CD14-positive monocyte (primary cell): ENCODE results near the gene SLC39A9. TPM values are rescaled to one million over a fixed set of nuclear protein-coding genes. Genes with fewer than 3 reads are reported as not detected.

ENCODE experiments used
- DNase-seq, 3 donors: peaks; one replicate each; pipeline ENCODE4 v3.0.0-alpha.2; 2011 to 2022
- H2AFZ ChIP-seq: 2 replicates; pipeline ENCODE4 v1.6.0; 2012; ENCODE audit warnings: mild to moderate bottlenecking, low read depth, low read length, inconsistent platforms; ENCODE audit not compliant: insufficient read depth, poor library complexity, severe bottlenecking
- H3K27ac ChIP-seq, 2 donors: 1 replicate in 1 of 2; 2 replicates in 1 of 2; pipeline ENCODE4 v1.5.1; 2012 to 2013; ENCODE audit warnings: low read length in 2 of 2, control low read depth in 1 of 2, inconsistent platforms in 1 of 2, low read depth in 1 of 2, mild to moderate bottlenecking in 1 of 2
- H3K27me3 ChIP-seq, 2 donors: one replicate each; pipeline versions ENCODE4 v1.6.0 to v1.6.1; 2011 to 2013; ENCODE audit warnings: low read length in 2 of 2; ENCODE audit not compliant: control insufficient read depth in 2 of 2, insufficient read depth in 2 of 2
- H3K36me3 ChIP-seq, 2 donors: replicated peaks in 1 of 2; 1 replicate in 1 of 2; 2 replicates in 1 of 2; pipeline versions ENCODE4 v1.5.1 to v1.6.1; 2012 to 2013; ENCODE audit warnings: low read length in 2 of 2, control low read depth in 1 of 2, inconsistent platforms in 1 of 2, mild to moderate bottlenecking in 1 of 2; ENCODE audit not compliant: insufficient read depth in 2 of 2, control insufficient read depth in 1 of 2
- H3K4me1 ChIP-seq, 2 donors: 1 replicate in 1 of 2; 2 replicates in 1 of 2; pipeline versions ENCODE4 v1.5.1 to v1.6.1; 2012 to 2013; ENCODE audit warnings: low read length in 2 of 2, control low read depth in 1 of 2, inconsistent platforms in 1 of 2, mild to moderate bottlenecking in 1 of 2, moderate library complexity in 1 of 2; ENCODE audit not compliant: insufficient read depth in 2 of 2, control insufficient read depth in 1 of 2
- H3K4me2 ChIP-seq: replicated peaks from 2 replicates; pipeline ENCODE3; 2012; ENCODE audit warnings: low read length, moderate library complexity, mild to moderate bottlenecking; ENCODE audit not compliant: poor library complexity, severe bottlenecking; ENCODE audit errors: extremely low read depth
- H3K4me3 ChIP-seq, 3 experiments: fragments of 200-600 bp in 1 of 3; sonication (generic) in 1 of 3; replicated peaks in 1 of 3; 1 replicate in 2 of 3; 2 replicates in 1 of 3; pipeline ENCODE4 v1.5.1; 2011 to 2013; ENCODE audit warnings: low read length in 3 of 3, mild to moderate bottlenecking in 3 of 3, control low read depth in 2 of 3, low read depth in 2 of 3, inconsistent platforms in 1 of 3, moderate library complexity in 1 of 3
- H3K79me2 ChIP-seq: 2 replicates; pipeline ENCODE4 v1.6.0; 2012; ENCODE audit warnings: mild to moderate bottlenecking, control low read depth, inconsistent platforms, low read length, moderate library complexity; ENCODE audit not compliant: insufficient read depth
- H3K9ac ChIP-seq: 2 replicates; pipeline ENCODE4 v1.6.0; 2017; ENCODE audit warnings: low read length, mild to moderate bottlenecking; ENCODE audit not compliant: insufficient read depth, poor library complexity, severe bottlenecking
- H3K9me3 ChIP-seq, 2 donors: replicated peaks in 1 of 2; 1 replicate in 1 of 2; 2 replicates in 1 of 2; pipeline versions ENCODE4 v1.5.1 to v1.6.1; 2012 to 2013; ENCODE audit warnings: low read length in 2 of 2, control low read depth in 1 of 2; ENCODE audit not compliant: control insufficient read depth in 1 of 2, insufficient read depth in 1 of 2
- H4K20me1 ChIP-seq: 2 replicates; pipeline ENCODE4 v1.6.0; 2012; ENCODE audit warnings: mild to moderate bottlenecking, low read length, control low read depth, moderate library complexity; ENCODE audit not compliant: insufficient read depth
- H3K27ac Mint-ChIP-seq, 7 donors: one replicate each; pipeline ENCODE4 v1.8.0; 2020; ENCODE audit warnings: mild to moderate bottlenecking in 7 of 7, mixed read lengths in 7 of 7, moderate library complexity in 6 of 7, inconsistent platforms in 2 of 7
- H3K27me3 Mint-ChIP-seq, 3 donors: one replicate each; pipeline ENCODE4 v1.8.0; 2021 to 2022; ENCODE audit warnings: low read depth in 3 of 3, mild to moderate bottlenecking in 3 of 3, mixed read lengths in 3 of 3, moderate library complexity in 3 of 3, inconsistent platforms in 1 of 3
- H3K36me3 Mint-ChIP-seq, 2 donors: one replicate each; pipeline ENCODE4 v1.8.0; 2020; ENCODE audit warnings: mixed read lengths in 2 of 2, inconsistent platforms in 1 of 2, mild to moderate bottlenecking in 1 of 2
- H3K4me1 Mint-ChIP-seq: one replicate; pipeline ENCODE4 v1.8.0; 2020; ENCODE audit warnings: mild to moderate bottlenecking, mixed read lengths
- H3K4me3 Mint-ChIP-seq, 2 donors: one replicate each; pipeline ENCODE4 v1.8.0; 2020; ENCODE audit warnings: mild to moderate bottlenecking in 2 of 2, mixed read lengths in 2 of 2, moderate library complexity in 1 of 2
- H3K9me3 Mint-ChIP-seq, 7 donors: one replicate each; pipeline ENCODE4 v1.8.0; 2020 to 2022; ENCODE audit warnings: mixed read lengths in 7 of 7, mild to moderate bottlenecking in 6 of 7, moderate library complexity in 6 of 7, inconsistent platforms in 2 of 7
- WGBS: methylation state at CpG from one replicate; pipeline ENCODE4 v1.1.5; 2013; ENCODE audit warnings: missing lambda C conversion rate; ENCODE audit not compliant: insufficient coverage; 5-methylcytosine and 5-hydroxymethylcytosine counted together
- intact Hi-C, 2 donors: fragments of 100-400 bp; cut with micrococcal nuclease; formaldehyde crosslinking; loops; one replicate each; pipeline versions ENCODE4 v1.15.0 to v1.15.1; 2023
- polyA plus RNA-seq, 3 donors: library from polyadenylated mRNA; depleted of rRNA in 1 of 3; unstranded in 2 of 3; stranded (reverse) in 1 of 3; fragments of 300-500 nt in 2 of 3; fragments of >200 nt in 1 of 3; fragmentation: Illumina TruSeq in 2 of 3; gene quantifications; 1 replicate in 2 of 3; 2 replicates in 1 of 3; pipeline ENCODE4 v1.2.3, GENCODE V29; 2012 to 2021
- TF ChIP-seq, protein P1 (sequence below): fragments of 200-600 bp; IDR thresholded peaks from one replicate; pipeline ENCODE4 v1.8.0; 2022; ENCODE audit warnings: antibody characterized with exemption, mild to moderate bottlenecking

SLC39A9 gene
- polyA plus RNA-seq, 3 donors, result 28.6 to 44.2 (median 37.6) TPM

DNA sequence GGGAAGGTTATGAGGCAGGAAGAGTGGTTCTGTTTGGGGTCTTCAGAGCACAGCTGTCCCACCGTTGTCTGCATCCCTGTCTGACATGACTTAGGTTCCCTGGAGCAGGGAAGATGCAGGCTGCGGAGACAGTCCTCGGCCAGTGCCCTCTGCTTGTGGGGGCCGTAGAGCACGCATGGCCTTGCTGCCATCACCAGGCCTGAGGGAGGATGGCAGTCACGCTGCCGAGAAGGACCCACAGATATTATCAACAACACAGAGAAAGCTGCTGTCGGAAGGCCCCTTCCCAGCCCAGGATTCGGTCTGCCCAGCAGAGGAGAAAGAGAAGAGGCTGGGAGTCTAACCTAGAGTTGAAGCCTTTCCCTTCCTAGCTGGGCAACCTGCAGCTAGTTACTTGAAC, 35.4 kb upstream of the SLC39A9 start:
- intact Hi-C loops, result no loop called here
- H3K4me3 Mint-ChIP-seq, result no peak overlapping the region

DNA sequence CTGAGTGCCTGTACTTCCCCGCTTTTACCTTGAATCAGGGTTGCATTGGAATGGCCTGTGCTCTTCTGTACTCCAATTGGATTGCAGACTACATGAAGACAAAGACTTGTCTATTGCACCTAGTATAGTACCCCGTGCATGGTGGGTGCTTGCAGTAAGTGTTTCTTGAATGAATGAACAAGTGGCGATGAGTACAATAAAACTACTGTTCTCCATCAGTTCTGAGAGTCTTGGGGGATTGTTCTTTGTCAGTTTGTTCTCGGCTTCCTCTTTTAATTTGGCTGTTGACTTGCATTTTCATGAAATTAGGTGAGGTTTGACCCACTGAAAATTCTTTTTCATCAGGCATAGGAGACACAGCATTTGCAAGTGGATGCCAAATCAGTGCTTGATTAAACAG, 34.5 kb upstream of the SLC39A9 start:
- H3K4me1 Mint-ChIP-seq, result no peaks in the 10 kb centered on the region
- no peaks in the 10 kb centered on the region for H3K79me2 ChIP-seq
- H3K27ac Mint-ChIP-seq, result no peak overlapping the region
- no peaks in the 10 kb centered on the region for H3K9me3 Mint-ChIP-seq
- H4K20me1 ChIP-seq, result no peaks in the 10 kb centered on the region
- DNase-seq, result no peak
- peaks cover 2 to 5% (median 5%) of the 10 kb centered on the region in 3 donors for H3K27me3 Mint-ChIP-seq
- no peak overlapping the region for H3K9ac ChIP-seq
- intact Hi-C loops, result no loop called here
- WGBS, result 100% methylated on average over 1 of the region's 4 CpGs
- H3K27me3 ChIP-seq, result no peaks in the 10 kb centered on the region
- no peaks in the 10 kb centered on the region for H3K36me3 ChIP-seq
- H2AFZ ChIP-seq, result no peak overlapping the region
- TF ChIP-seq, protein P1, sequence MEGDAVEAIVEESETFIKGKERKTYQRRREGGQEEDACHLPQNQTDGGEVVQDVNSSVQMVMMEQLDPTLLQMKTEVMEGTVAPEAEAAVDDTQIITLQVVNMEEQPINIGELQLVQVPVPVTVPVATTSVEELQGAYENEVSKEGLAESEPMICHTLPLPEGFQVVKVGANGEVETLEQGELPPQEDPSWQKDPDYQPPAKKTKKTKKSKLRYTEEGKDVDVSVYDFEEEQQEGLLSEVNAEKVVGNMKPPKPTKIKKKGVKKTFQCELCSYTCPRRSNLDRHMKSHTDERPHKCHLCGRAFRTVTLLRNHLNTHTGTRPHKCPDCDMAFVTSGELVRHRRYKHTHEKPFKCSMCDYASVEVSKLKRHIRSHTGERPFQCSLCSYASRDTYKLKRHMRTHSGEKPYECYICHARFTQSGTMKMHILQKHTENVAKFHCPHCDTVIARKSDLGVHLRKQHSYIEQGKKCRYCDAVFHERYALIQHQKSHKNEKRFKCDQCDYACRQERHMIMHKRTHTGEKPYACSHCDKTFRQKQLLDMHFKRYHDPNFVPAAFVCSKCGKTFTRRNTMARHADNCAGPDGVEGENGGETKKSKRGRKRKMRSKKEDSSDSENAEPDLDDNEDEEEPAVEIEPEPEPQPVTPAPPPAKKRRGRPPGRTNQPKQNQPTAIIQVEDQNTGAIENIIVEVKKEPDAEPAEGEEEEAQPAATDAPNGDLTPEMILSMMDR, result no peak
- no peaks in the 10 kb centered on the region for H3K4me1 ChIP-seq
- no peak overlapping the region for H3K4me3 Mint-ChIP-seq
- H3K4me2 ChIP-seq, result no peak overlapping the region
- H3K27ac ChIP-seq, result no peak overlapping the region
- no peaks in the 10 kb centered on the region for H3K9me3 ChIP-seq
- no peak overlapping the region for H3K4me3 ChIP-seq
- no peaks in the 10 kb centered on the region for H3K36me3 Mint-ChIP-seq

More for the DNA sequence above, 35.4 kb upstream of the SLC39A9 start:
- Histone ChIP-seq H3K9ac (no peak overlapping the region), H3K27ac (no peak overlapping the region), H2AFZ (no peak overlapping the region), H3K27me3 (no peaks in the 10 kb centered on the region), H3K9me3 (no peaks in the 10 kb centered on the region), H4K20me1 (no peaks in the 10 kb centered on the region), H3K79me2 (no peaks in the 10 kb centered on the region), H3K4me3 (no peak overlapping the region), H3K4me2 (no peak overlapping the region), H3K36me3 (no peaks in the 10 kb centered on the region), H3K4me1 (no peaks in the 10 kb centered on the region)
- no peak for DNase-seq
- H3K27ac Mint-ChIP-seq, result no peak overlapping the region
- WGBS, result 94% methylated on average over 5 of the region's 9 CpGs
- H3K36me3 Mint-ChIP-seq, result no peaks in the 10 kb centered on the region
- peaks cover 4 to 11% (median 7%) of the 10 kb centered on the region in 3 donors for H3K27me3 Mint-ChIP-seq
- peaks cover 2% of the 10 kb centered on the region for H3K4me1 Mint-ChIP-seq
- H3K9me3 Mint-ChIP-seq, result no peaks in the 10 kb centered on the region
- TF ChIP-seq, protein P1, result no peak
